B cell (primary cell): ENCODE data around the gene RPL36. TPM values are rescaled to one million over a fixed set of nuclear protein-coding genes. Genes with fewer than 3 reads are reported as not detected.

Experiments
- ATAC-seq: fragments of 200-7000 bp; cut with Tn5 transposase; one replicate; pipeline ENCODE4 v1.10.0; 2021; ENCODE audit warnings: low read depth, mild to moderate bottlenecking, moderate number of reproducible peaks, moderate library complexity
- CTCF ChIA-PET: fragments of 350-600 bp; sonication (Branson Sonifier 250); formaldehyde crosslinking; loops from one replicate; lab custom pipeline; 2021; ENCODE audit warnings: antibody characterized with exemption, inconsistent platforms; lab: Charles Lee
- POLR2A ChIA-PET: fragments of 350-600 bp; sonication (Branson Sonifier 250); formaldehyde crosslinking; loops from one replicate; lab custom pipeline; 2021; ENCODE audit warnings: antibody characterized with exemption; lab: Charles Lee
- DNase-seq: peaks from one replicate; pipeline ENCODE4 v3.0.0; 2013
- H2AFZ ChIP-seq: 2 replicates; pipeline ENCODE4 v1.6.1; 2012; ENCODE audit warnings: mild to moderate bottlenecking, low read depth, low read length; ENCODE audit not compliant: insufficient read depth, poor library complexity, severe bottlenecking
- H3K27ac ChIP-seq, 2 donors: 1 replicate in 1 of 2; 2 replicates in 1 of 2; pipeline ENCODE4 v1.5.1; 2012 to 2013; ENCODE audit warnings: low read length in 2 of 2, mild to moderate bottlenecking in 2 of 2, moderate library complexity in 1 of 2
- H3K27me3 ChIP-seq, 4 experiments: fragments of 200-600 bp in 1 of 4; sonication (generic) in 1 of 4; replicated peaks in 1 of 4; 1 replicate in 2 of 4; 2 replicates in 2 of 4; pipeline versions ENCODE4 v1.6.1 to v1.7.0; 2013 to 2016; ENCODE audit warnings: low read length in 3 of 4, mild to moderate bottlenecking in 2 of 4, mixed read lengths in 1 of 4, moderate library complexity in 1 of 4; ENCODE audit not compliant: insufficient read depth in 4 of 4, control insufficient read depth in 3 of 4; ENCODE audit errors: control extremely low read depth in 1 of 4
- H3K36me3 ChIP-seq, 2 experiments: replicated peaks in 1 of 2; 1 replicate in 1 of 2; 2 replicates in 1 of 2; pipeline versions ENCODE4 v1.6.1 to v1.7.1; 2013; ENCODE audit warnings: low read length in 1 of 2; ENCODE audit not compliant: insufficient read depth in 2 of 2, control insufficient read depth in 1 of 2; ENCODE audit errors: control extremely low read depth in 1 of 2, extremely low read depth in 1 of 2
- H3K4me1 ChIP-seq, 2 donors: fragments of 200-600 bp in 1 of 2; sonication (generic) in 1 of 2; 1 replicate in 1 of 2; 2 replicates in 1 of 2; pipeline versions ENCODE4 v1.5.1 to v1.6.1; 2013 to 2017; ENCODE audit warnings: low read length in 2 of 2; ENCODE audit not compliant: control insufficient read depth in 2 of 2, insufficient read depth in 2 of 2
- H3K4me2 ChIP-seq: replicated peaks from 2 replicates; pipeline ENCODE3; 2012; ENCODE audit warnings: mild to moderate bottlenecking, low read depth, low read length; ENCODE audit not compliant: poor library complexity, severe bottlenecking
- H3K4me3 ChIP-seq, 5 experiments: fragments of 200-600 bp in 1 of 5; sonication (generic) in 1 of 5; 1 replicate in 3 of 5; 2 replicates in 2 of 5; pipeline versions ENCODE4 v1.5.1 to v1.7.0; 2011 to 2016; ENCODE audit warnings: low read length in 4 of 5, mild to moderate bottlenecking in 4 of 5, low read depth in 2 of 5, control low read depth in 1 of 5, moderate library complexity in 1 of 5; ENCODE audit not compliant: insufficient read depth in 1 of 5; ENCODE audit errors: control extremely low read depth in 1 of 5, extremely low read depth in 1 of 5
- H3K79me2 ChIP-seq: fragments of 200-600 bp; sonication (generic); one replicate; pipeline ENCODE4 v1.6.0; 2016; ENCODE audit warnings: low read length; ENCODE audit not compliant: control insufficient read depth, insufficient read depth
- H3K9ac ChIP-seq: fragments of 200-600 bp; sonication (generic); 2 replicates; pipeline ENCODE4 v1.6.1; 2017; ENCODE audit warnings: mild to moderate bottlenecking, low read length, moderate library complexity
- H3K9me3 ChIP-seq, 3 donors: one replicate each; pipeline versions ENCODE4 v1.6.1 to v1.7.1; 2013; ENCODE audit warnings: low read length in 2 of 3; ENCODE audit not compliant: control insufficient read depth in 2 of 3, insufficient read depth in 1 of 3; ENCODE audit errors: control extremely low read depth in 1 of 3
- H4K20me1 ChIP-seq: 2 replicates; pipeline ENCODE4 v1.6.0; 2012; ENCODE audit warnings: mild to moderate bottlenecking, low read length; ENCODE audit not compliant: insufficient read depth, control insufficient read depth, poor library complexity, severe bottlenecking
- H3K27ac Mint-ChIP-seq: one replicate; pipeline ENCODE4 v1.8.0; 2021; ENCODE audit warnings: mixed read lengths
- H3K27me3 Mint-ChIP-seq: one replicate; pipeline ENCODE4 v1.8.0; 2021; ENCODE audit warnings: mixed read lengths
- H3K4me1 Mint-ChIP-seq: one replicate; pipeline ENCODE4 v1.8.0; 2021; ENCODE audit warnings: mixed read lengths
- H3K4me3 Mint-ChIP-seq: one replicate; pipeline ENCODE4 v1.8.0; 2021; ENCODE audit warnings: mixed read lengths
- H3K9me3 Mint-ChIP-seq: one replicate; pipeline ENCODE4 v1.8.0; 2022; ENCODE audit warnings: mixed read lengths; ENCODE audit not compliant: insufficient read depth
- CTCF ChIP-seq: fragments of 200-600 bp; IDR thresholded peaks from one replicate; pipeline ENCODE4 v1.8.0; 2022; ENCODE audit warnings: antibody characterized with exemption, mild to moderate bottlenecking
- EZH2 ChIP-seq: IDR thresholded peaks from 2 replicates; pipeline ENCODE4 v1.6.1; 2012; ENCODE audit warnings: borderline replicate concordance, low read depth, mild to moderate bottlenecking, moderate library complexity, low read length; ENCODE audit not compliant: insufficient read depth, poor library complexity, severe bottlenecking
- WGBS: methylation state at CpG from one replicate; pipeline ENCODE4 v1.1.5; 2013; ENCODE audit warnings: missing lambda C conversion rate; ENCODE audit not compliant: insufficient coverage; 5-methylcytosine and 5-hydroxymethylcytosine counted together
- intact Hi-C: fragments of 100-400 bp; cut with micrococcal nuclease; formaldehyde crosslinking; loops from one replicate; pipeline ENCODE4 v1.10.0; 2022
- polyA plus RNA-seq: library from polyadenylated mRNA; depleted of rRNA; stranded (reverse); fragments of >200 nt; gene quantifications from 2 replicates; pipeline ENCODE4 v1.2.3, GENCODE V29; 2012
- total RNA-seq, 2 donors: library from RNA; stranded (reverse); fragments of 120-200 nt in 1 of 2; gene quantifications; 1 replicate in 1 of 2; 2 replicates in 1 of 2; pipeline versions ENCODE4 v1.2.3 to v1.2.4, GENCODE V29; 2013 to 2022

Gene RPL36
- total and polyA plus RNA-seq, 2 donors (not counting 1 experiment from before 2014, with no cell fraction given), result 899 to 983 TPM

- ATAC-seq, result no peak
- no peak overlapping the region for H3K4me3 ChIP-seq
- peaks cover 0 to 64% of the 10 kb centered on the region in 2 experiments for H3K36me3 ChIP-seq
- CTCF ChIA-PET, result no interaction called here
- H3K27me3 ChIP-seq, result no peaks in the 10 kb centered on the region
- 95% methylated on average over 19 of the region's 22 CpGs for WGBS
- TF ChIP-seq EZH2, result no peak
- TF ChIP-seq CTCF, result no peak
- Mint-ChIP-seq H3K27me3 (no peaks in the 10 kb centered on the region), H3K4me1 (no peaks in the 10 kb centered on the region), H3K9me3 (no peaks in the 10 kb centered on the region), H3K4me3 (no peak overlapping the region), H3K27ac (no peak overlapping the region)
- DNase-seq, result no peak
- no peaks in the 10 kb centered on the region for H3K4me1 ChIP-seq
- H4K20me1 ChIP-seq, result peaks cover 28% of the 10 kb centered on the region
- peaks cover 10% of the 10 kb centered on the region for H3K79me2 ChIP-seq
- no peak overlapping the region for H3K9ac ChIP-seq
- no peak overlapping the region for H3K27ac ChIP-seq
- no peak overlapping the region for H3K4me2 ChIP-seq
- H2AFZ ChIP-seq, result no peak overlapping the region
- H3K9me3 ChIP-seq, result peaks cover 0 to 3% (median 0%) of the 10 kb centered on the region in 3 donors
- intact Hi-C loops, result no loop called here
- POLR2A ChIA-PET, result interaction anchor here (0.6 kb wide), 1 partner anchor 87 kb away, joined by 3 read pairs; no protein-coding TSS in a partner anchor
Measured at GRCh38 chr19:5667751-5668271, 22.3 kb upstream of the RPL36 start.

- peaks cover 1% of the 10 kb centered on the region for H3K79me2 ChIP-seq
- WGBS, result 91% methylated on average over 11 of the region's 11 CpGs
- no peak overlapping the region for H3K27ac Mint-ChIP-seq
- no peak overlapping the region for H3K4me3 ChIP-seq
- H3K36me3 ChIP-seq, result peaks cover 0 to 51% of the 10 kb centered on the region in 2 experiments
- DNase-seq (no peak), ATAC-seq (no peak)
- H3K4me3 Mint-ChIP-seq, result no peak overlapping the region
- H4K20me1 ChIP-seq, result peaks cover 15% of the 10 kb centered on the region
- H3K9me3 Mint-ChIP-seq, result no peaks in the 10 kb centered on the region
- H3K27ac ChIP-seq, result no peak overlapping the region
- no peaks in the 10 kb centered on the region for H3K27me3 ChIP-seq
- no peak overlapping the region for H3K4me2 ChIP-seq
- H3K9ac ChIP-seq, result no peak overlapping the region
- intact Hi-C loops, result no loop called here
- no peaks in the 10 kb centered on the region for H3K4me1 ChIP-seq
- no peaks in the 10 kb centered on the region for H3K4me1 Mint-ChIP-seq
- no peaks in the 10 kb centered on the region for H3K27me3 Mint-ChIP-seq
- ChIA-PET CTCF (no interaction called here), POLR2A (no interaction called here)
- H3K9me3 ChIP-seq, result peaks cover 0 to 3% (median 0%) of the 10 kb centered on the region in 3 donors
- TF ChIP-seq EZH2 (no peak), CTCF (no peak)
- H2AFZ ChIP-seq, result no peak overlapping the region
Measured at GRCh38 chr19:5669212-5669611, 20.9 kb upstream of the RPL36 start.
